NCI-H2029 treated with DMSO at 0.1 percent for 48 hours (cell line): ENCODE data around the gene ECM2.
"Not testable (repeated sequence)": the region's sequence is repeated elsewhere in the genome, so short reads cannot be mapped to it uniquely, and the experiment has no call there.

Experiments
- DNase-seq: peaks from one replicate; lab custom pipeline; 2025; lab: John Stamatoyannopoulos, UW

Gene ECM2

DNA sequence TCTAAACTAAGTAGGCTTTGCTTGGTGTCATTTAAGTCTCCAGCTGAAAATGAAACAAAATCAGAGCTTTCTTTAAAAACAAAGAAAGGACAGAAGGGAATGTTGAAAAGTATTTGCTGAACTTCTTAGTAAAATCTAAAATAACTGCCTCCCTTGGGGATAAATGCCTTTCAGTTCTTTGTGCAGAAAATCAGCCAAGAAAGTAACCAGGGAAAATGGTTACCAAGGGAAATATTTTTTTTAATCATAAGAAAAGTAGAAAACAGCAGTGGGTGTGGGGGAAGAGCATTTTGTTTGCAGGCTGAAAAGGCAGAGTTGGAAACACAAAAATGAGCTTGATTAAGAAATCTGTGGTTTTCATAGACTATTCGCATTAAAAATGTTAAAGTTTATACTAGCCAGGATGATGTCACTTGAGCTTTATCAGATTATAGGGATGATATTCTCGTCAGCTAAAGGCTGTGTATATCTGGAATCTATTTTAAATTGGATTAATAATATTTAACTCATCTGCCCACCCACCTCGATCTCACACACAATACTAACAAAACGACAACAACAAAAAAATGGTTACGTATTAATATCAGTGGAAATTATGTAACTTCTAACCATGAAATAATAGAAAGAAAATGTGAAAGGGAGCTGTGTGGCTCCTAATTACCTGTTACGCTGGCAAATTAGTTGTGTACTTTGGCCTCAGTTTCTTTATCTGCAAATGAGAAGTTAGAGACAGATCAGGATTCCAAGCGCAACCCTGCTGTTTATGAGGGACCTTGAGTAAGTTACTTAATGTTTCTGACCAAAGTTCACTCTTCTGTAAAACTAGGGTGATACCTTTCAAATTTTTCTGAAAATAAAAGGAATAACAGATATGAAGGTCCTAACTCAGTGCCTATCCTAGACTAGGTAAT is at the start of gene ECM2:
Gene ECM2, minus strand, starts transcription at position 51 of the 911 bp plus-strand sequence. CDS start 13,124 bp downstream, outside the sequence.
- DNase-seq: no peak

DNA sequence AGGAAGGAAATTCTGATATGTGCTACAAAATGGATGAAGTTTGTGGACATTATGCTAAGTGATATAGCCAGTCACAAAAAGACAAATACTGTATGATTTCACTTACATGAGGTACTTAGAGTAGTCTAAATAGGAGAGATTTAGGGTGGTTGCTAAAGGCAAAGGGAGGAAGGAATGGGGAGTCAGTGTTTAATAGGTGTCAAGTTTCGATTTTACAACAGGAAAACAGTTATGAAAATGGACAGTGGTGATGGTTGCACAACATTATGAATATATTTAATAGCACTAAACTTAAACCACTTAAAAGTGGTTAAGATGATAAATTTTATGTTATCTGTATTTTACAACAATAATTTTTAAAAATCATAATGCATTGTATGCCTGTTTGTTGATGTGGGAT is 40.4 kb upstream of the ECM2 start:
- DNase-seq: no peak

DNA sequence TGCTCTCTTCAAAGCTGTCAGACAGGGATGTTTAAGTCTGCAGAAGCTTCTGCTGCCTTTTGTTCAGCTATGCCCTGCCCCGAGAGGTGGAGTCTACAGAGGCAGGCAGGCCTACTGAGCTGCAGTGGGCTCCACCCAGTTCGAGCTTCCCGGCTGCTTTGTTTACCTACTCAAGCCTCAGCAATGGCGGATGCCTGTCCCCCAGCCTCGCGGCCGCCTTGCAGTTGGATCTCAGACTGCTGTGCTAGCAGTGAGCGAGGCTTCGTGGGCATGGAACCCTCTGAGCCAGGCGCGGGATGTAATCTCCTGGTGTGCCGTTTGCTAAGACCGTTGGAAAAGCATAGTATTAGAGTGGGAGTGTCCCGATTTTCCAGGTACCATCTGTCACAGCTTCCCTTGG is 37.8 kb upstream of the ECM2 start:
- DNase-seq: not testable (repeated sequence)

DNA sequence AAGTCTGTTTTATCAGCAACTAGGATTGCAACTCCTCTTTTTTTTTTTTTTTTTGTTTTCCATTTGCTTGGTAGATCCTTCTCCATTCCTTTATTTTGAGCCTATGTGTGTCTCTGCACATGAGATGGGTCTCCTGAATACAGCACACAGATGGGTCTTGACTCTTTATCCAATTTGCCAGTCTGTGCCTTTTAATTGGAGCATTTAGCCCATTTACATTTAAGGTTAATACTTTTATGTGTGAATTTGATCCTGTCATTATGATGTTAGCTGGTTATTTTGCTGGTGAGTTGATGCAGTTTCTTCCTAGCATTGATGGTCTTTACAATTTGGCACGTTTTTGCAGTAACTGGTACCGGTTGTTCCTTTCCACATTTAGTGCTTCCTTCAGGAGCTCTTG is 36.1 kb upstream of the ECM2 start:
- DNase-seq: not testable (repeated sequence)

DNA sequence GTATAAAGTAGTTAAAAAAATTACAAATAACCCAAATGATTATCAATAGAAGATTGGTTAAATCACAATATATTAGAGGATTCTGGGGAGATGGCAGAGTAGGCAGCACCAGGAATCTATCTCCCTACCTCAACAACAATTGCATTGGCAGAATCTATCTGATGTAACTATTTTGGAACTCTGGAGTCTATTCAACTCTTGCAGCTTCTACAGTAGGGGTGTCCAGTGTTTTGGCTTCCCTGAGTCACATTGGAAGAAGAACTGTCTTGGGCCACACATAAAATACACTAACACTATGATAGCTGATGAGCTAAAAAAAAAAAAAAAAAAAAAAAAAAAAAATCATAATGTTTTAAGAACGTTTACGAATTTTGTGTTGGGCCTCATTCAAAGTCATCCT is 29.2 kb upstream of the ECM2 start:
- DNase-seq: peak; percentile 23

DNA sequence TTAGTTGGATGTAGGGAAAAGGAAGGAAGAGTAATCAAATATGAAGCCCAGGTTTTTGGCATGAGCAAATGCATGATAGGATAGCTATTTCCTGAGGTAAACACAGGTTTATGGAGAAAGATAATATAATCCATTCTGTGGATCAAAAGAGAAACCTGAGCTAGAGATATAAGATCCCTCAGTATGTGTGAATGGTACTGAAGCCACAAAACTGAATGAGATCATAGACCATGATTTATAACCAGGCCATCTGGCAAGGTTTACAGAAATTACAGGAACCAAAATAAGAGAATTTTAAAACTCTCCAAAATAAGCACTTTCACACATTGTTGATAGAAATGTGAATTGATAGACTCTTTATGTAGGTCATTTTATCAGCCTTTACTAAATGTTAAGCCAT is 28.7 kb upstream of the ECM2 start:
- DNase-seq: peak; percentile 73

DNA sequence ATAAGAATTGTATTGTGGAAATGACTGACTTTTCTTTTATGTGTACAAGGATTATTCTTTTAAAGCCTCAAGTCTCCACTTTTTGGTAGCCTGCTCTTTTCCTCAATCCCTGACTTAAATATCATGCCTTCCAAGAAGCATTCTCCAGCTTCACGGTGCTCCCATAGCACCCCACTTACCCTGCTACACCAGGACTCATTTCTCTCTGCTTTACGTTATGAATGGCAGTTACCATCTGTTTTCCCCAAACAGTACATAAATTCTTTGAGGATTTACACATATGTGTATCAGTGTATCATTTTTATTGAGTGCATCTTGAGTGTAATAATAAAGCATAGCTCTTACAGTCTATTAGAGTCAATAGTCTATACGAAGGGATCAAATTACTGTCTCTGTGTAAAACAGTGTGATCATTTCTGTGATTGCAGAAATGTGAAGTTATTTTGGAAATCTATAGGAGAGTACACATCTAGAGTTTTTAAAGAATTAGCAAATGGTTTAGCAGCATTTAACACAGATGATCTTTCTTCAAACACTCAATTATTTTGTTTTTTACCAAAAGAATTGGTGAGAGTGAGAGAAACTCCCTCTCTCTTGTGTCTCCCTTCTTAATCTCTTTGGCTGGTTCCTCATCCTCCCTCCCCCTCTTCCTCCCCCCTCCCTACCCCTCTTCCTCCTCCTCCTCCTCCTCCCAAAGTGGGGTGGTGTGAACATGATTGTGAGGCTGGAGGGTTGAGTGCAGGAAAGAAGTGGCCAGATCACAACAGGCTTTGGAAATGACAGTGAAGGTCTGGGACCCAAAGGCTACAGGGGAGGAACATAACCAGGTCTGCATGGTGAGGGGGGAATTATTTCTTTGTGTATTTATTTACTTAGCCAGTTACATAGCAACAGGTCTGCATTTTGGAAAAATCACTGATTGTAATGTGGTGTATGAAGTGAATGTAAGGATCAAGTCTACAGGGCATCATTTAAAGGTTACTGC is 27.6 kb upstream of the ECM2 start:
- peak; percentile 57 for DNase-seq

DNA sequence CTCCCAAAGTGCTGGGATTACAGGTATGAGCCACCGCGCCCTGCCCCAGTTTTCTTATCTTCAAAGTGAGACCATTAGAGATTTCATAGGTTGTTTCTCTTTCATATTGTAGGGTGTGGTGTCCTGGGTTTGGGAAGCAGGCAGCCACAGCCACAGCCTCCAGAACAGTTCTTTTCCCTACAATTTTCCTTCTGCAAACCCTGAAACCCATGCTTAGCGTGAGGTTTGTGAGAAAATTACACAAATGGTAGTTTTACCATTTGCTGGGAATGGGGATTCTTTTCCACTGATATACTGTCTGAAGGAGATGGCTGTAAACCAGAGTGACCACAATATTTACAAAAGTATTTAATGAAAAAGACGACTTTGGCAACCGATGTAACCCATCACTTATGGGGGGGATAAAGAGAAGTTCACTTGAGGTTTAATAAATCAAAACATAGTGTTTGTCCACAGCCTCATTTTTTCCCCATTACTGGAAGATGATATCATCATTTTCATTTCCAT is 26.7 kb upstream of the ECM2 start:
- DNase-seq: no peak

DNA sequence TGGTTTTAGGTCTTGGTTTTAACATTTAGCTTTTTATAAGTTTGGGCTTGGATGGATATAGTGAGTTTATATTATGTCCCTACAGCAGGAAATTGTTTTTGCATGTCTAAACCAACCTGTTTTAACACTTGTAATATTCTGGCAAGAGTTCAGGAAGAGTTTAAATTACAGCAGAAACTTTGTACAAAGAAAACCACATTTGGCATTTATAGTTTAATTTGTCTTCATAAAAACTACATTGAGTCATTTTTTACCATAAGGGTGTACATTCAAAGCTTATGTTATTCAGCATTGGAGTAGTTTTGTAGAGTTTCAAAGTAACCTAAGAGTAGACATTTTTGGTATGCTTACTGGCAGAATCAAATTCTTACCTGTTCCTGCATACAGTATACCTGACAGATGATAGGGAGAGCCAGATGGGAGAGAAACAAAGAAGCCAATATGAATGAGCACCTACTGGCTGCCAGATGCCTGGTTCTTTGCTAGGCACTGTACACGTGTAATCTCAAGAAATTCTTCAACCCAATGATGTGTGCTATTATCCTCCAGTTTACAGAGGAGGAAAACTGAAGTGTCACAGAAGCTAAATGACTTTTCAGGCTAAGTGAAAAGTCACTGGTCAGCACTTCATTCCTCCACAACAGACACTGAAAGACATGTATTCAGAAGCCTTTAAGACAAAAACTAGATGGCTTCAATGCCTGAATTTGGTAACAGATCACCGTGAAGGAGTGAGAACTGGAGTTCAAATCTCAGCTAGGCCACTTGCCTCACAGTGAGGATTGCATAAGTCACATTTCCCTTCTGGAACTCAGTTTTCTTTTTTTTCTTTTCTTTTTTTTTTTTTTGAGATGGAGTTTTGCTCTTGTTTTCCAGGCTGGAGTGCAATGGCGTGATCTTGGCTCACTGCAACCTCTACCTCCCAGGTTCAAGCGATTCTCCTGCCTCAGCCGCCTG is 25.9 kb upstream of the ECM2 start:
- no peak for DNase-seq

DNA sequence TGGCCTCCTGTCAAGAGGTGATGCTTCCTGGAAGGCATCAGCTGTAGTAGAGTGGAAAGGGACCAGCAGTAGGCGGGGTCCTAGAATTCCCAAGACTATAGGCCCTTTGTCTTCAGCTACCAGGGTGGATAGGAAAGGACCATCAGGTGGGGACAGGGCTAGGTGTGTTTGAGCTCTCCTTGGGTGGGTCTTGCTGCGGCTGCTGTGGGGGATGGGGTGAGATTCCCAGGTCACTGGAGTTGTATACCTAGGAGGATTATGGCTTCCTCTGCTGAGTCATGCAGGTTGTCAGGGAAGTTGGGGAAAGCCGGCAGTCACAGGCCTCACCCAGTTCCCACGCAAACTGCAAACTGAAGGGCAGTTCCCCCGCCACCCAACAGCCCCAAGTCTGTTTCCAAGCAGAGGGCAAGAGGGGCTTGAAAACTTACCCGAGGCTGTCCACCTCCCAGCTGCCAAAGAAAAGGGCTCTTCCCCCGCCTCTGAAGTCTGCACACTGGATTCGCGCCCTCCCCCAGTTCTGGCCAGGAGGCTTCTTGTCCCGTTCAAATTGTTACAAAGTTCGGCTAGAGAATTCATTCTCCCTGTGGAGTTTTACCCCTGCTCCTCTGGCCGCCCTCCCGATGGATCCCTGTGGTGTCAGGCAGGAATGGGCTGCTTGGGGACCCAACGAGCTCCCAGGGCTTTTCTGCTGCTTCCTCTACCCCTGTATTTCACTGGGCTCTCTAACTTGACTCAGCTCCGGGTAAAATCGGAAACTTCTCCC is 23.0 kb upstream of the ECM2 start:
- DNase-seq: no peak

DNA sequence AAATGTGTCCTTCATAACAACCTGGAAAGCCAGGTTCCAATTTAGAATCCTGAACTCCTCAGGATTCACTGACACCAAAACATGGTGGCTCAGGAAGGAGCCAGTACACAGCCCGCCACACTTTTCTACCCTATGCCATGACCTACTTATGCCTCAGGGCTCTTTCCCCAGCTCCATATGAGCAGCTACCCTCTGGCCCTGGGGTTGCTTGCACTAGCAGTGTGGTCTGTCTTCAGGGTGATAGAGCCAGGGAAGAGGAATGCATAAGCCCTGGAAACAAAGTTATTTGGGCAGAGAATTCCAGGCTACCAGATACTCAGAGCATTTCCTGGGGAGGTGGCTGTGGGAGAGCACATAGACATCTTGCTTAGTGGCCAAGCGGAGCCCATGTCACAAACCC is 15.0 kb upstream of the ECM2 start:
- no peak for DNase-seq

DNA sequence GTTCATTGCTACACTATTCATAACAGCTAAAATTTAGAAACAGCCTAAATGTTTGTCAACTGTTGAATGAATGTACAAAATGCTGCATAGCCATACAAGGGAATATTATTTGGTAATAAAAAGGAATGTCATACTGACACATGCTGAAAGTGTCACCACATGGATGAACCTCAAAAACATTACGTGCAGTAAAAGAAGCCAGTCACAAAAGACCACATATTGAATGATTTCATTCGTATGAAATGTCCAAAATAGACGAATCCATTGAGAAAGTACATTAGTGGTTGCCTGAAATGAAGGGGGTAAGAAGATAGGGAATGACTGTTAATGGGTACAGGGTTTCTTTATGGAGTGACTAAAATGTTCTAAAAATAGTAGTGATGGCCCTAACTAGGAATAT is 11.6 kb upstream of the ECM2 start:
- no peak for DNase-seq

DNA sequence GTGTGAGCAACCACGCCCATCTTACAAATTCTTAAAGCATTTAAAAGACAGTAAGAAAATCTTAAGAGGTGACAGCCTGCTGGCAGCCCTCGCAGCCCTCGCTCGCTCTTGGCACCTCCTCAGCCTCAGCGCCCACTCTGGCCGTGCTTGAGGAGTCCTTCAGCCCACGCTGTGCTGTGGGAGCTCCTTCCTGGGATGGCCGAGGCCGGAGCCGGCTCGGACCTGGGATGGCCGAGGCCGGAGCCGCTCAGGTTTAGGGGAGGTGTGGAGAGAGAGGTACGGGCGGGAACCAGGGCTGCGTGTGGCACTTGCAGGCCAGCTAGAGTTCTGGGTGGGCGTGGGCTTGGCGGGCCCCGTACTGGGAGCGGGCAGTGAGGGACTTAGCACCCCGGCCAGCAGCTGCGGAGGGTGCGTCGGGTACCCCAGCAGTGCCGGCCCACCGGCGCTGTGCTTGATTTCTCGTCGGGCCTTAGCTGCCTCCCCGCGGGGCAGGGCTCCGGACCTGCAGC is 9.3 kb upstream of the ECM2 start:
- no peak for DNase-seq

DNA sequence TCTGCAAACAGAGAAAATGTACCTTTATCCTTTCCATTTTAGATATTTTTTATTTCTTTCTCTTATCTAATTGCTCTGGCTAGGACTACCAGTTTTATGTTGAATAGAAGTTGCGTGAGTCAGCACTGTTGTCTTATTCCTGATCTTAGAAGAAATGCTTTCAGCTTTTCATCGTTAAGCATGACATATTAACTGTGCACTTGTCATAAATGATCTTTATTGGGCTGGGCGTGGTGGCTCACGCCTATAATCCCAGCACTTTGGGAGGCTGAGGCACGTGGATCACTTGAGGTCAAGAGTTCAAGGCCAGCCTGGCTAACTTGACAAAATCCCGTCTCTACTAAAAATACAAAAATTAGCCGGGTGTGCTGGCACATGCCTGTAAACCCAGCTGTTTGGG is 8.2 kb upstream of the ECM2 start:
- DNase-seq: no peak

DNA sequence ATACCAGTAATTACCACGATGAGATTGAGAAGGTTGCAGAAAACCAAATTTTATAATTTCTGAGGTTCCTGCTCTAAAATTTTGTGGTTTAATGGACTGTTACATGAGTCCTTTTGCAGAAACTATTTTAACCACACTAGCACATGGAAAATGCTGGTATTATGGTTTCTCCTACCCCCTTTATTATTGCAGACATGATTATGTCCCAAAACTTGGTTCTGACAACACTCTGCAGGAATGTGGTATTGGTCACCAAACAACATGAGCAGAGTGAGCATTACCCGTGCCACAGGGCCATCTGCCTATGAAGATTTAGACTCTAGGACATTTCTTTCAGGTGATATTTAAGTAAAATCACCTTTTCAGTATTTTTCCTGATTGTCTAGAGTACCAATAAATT is 2.8 kb upstream of the ECM2 start:
- no peak for DNase-seq

DNA sequence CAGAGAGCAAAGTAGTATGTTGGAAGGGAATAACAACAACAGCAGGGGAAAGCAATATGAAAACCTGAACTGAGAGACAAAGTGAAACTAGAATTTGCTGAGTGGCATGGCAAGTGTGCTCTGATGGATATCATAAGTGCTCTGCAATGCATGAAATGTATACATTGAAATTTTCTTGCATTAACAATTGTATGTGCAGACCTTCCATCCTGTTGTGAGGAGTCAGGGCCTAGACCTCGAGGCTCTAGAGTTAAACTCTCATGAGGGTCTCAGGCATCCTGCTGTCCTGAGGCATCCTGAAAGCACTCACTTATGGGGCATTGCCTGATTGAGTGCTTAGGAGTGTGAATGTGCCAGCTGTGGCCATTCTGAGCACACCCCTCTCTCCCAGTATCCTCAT is 1.1 kb downstream of the ECM2 start:
- DNase-seq: no peak

DNA sequence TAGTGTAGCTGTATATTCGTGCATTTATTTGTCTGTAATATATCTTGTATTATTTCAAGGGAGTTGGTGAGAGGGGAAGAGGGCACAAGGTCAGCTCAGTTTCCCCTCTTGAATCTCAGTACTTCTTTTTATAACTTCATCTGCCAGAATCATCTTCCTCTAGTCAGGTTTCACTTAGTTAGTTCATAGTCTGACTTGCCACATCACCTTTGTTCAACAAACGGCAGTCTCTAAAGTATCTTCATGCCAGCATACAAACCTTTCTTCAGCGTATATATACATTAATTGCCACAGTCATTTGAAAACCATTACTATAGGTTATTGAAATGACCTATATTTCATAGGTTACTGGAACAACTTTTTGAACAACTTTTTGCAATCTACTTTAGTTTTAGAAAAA is 1.6 kb downstream of the ECM2 start:
- DNase-seq: no peak

DNA sequence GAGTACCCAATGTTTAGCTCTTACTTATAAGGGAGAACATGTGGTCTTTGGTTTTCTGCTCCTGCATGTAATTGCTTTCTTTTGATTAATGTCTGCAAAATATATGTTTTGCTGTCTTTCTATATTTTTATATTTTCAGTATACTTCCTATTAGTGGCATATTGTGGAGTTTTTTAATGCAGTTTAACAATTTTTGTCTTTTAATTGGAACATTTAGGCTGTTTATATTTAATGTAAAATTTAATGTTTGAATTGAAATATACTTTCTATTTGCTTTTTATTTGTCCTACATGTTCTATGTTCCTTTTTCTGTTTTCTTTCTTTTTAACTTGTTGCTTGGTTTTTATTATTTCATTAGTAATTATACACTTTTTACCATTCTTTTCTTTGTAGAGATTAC is 4.9 kb downstream of the ECM2 start:
- DNase-seq: no peak

DNA sequence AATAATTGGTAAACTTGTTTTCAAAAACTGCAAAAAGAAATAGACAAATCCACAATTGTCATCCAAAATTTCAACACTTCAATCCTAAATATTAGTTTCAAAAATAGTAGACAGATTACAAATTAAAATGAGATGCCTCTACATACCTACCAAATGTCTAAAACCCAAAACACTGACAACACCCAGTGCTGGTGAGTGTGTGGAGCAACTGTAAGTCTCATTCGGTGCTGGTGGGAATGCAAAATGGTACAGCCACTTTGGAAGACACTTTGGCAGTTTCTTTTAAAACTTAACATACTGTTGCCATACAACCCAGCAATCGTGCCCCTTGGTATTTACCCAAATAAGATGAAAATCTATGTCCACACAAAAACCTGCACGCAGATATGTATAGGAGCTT is 6.7 kb downstream of the ECM2 start:
- DNase-seq: no peak

DNA sequence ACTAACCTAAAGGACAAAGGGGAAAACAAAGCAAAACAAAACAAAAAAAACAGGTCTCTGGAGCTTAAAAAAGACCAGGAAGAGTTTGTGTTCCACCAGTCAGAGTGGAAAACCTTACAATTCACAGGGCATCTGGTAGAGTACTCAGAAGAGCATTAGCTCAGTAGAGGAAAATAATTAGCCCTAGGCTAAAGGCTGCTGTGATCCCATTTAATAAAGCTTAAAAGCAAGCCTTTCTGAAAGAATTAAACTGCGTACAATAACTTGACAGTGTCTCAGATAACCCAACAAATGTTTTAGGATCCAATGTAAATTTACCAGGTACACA is 7.3 kb downstream of the ECM2 start:
- DNase-seq: no peak
